Spleen (tissue), 11 donors: ENCODE results near the gene TRPM5. TPM values are rescaled to one million over a fixed set of nuclear protein-coding genes. Genes with fewer than 3 reads are reported as not detected.

ENCODE experiments used
- DNase-seq: peaks from one replicate; pipeline ENCODE4 v3.0.0-alpha.2; 2020
- H3K27ac ChIP-seq, 8 donors: fragments of 200-600 bp; sonication (generic) in 7 of 8; 1 replicate in 4 of 8; 2 replicates in 4 of 8; pipeline versions ENCODE4 v1.5.0 to v1.8.0; 2016 to 2021; ENCODE audit warnings: inconsistent platforms in 4 of 8, mild to moderate bottlenecking in 4 of 8, moderate library complexity in 1 of 8
- H3K27me3 ChIP-seq, 7 donors: fragments of 200-600 bp; sonication (generic) in 6 of 7; replicated peaks in 1 of 7; 1 replicate in 4 of 7; 2 replicates in 3 of 7; pipeline versions ENCODE4 v1.5.0 to v1.8.0; 2016 to 2021; ENCODE audit warnings: inconsistent platforms in 3 of 7, mild to moderate bottlenecking in 1 of 7
- H3K36me3 ChIP-seq, 6 donors: fragments of 200-600 bp; sonication (generic) in 5 of 6; 1 replicate in 4 of 6; 2 replicates in 2 of 6; pipeline versions ENCODE4 v1.5.0 to v1.8.0; 2016 to 2021; ENCODE audit warnings: inconsistent platforms in 2 of 6
- H3K4me1 ChIP-seq, 6 donors: fragments of 200-600 bp; sonication (generic) in 5 of 6; 1 replicate in 3 of 6; 2 replicates in 3 of 6; pipeline versions ENCODE4 v1.5.0 to v1.8.0; 2016 to 2021; ENCODE audit warnings: inconsistent platforms in 3 of 6
- H3K4me3 ChIP-seq, 8 donors: fragments of 200-600 bp; sonication (generic) in 7 of 8; 1 replicate in 4 of 8; 2 replicates in 4 of 8; pipeline versions ENCODE4 v1.5.0 to v1.8.0; 2016 to 2021; ENCODE audit warnings: inconsistent platforms in 4 of 8, mild to moderate bottlenecking in 4 of 8, moderate library complexity in 2 of 8
- H3K9me3 ChIP-seq, 8 donors: fragments of 200-600 bp; sonication (generic) in 7 of 8; 1 replicate in 4 of 8; 2 replicates in 4 of 8; pipeline versions ENCODE4 v1.5.0 to v1.8.0; 2016 to 2021; ENCODE audit warnings: inconsistent platforms in 4 of 8
- CTCF ChIP-seq, 11 experiments: fragments of 200-600 bp in 7 of 11; fragments of 450-650 bp in 4 of 11; sonication (generic) in 4 of 11; IDR thresholded peaks in 8 of 11; conservative IDR thresholded peaks in 3 of 11; 1 replicate in 7 of 11; 2 replicates in 4 of 11; pipeline versions ENCODE4 v1.4.0 to v1.8.0; 2016 to 2021; ENCODE audit warnings: antibody characterized with exemption in 11 of 11, inconsistent platforms in 4 of 11, mild to moderate bottlenecking in 1 of 11
- POLR2A ChIP-seq, 3 donors: fragments of 450-650 bp; IDR thresholded peaks; one replicate each; pipeline ENCODE4 v1.5.1; 2017; ENCODE audit warnings: antibody characterized with exemption in 3 of 3, mild to moderate bottlenecking in 1 of 3
- POLR2AphosphoS5 ChIP-seq, 3 donors: sonication (generic); formaldehyde crosslinking; IDR thresholded peaks; one replicate each; pipeline ENCODE4 v1.5.1; 2017; ENCODE audit warnings: antibody characterized with exemption in 3 of 3
- WGBS, 5 donors: extraction: QIAGEN DNeasy Blood & Tissue Kit in 3 of 5; methylation state at CpG; one replicate each; pipeline versions ENCODE4 v1.1.5 to v1.1.7; 2013 to 2018; 5-methylcytosine and 5-hydroxymethylcytosine counted together
- intact Hi-C: fragments of 100-400 bp; cut with DNase I; formaldehyde crosslinking; loops from one replicate; pipeline ENCODE4 v1.15.0; 2023; ENCODE audit warnings: low total_unique reads
- polyA plus RNA-seq, 3 donors: library from polyadenylated mRNA; stranded (reverse); fragments of 200-250 nt; gene quantifications; one replicate each; pipeline ENCODE4 v1.2.1, GENCODE V29; 2013
- total RNA-seq, 7 donors: library from RNA; depleted of rRNA in 3 of 7; stranded (reverse); fragments of >200 nt in 3 of 7; fragmentation: NEBNext Ultra II Directional in 4 of 7; extraction: Animal tissue kit (Norgen Biotek cat#: 25700) in 4 of 7; gene quantifications; one replicate each; pipeline versions ENCODE4 v1.1.0 to v1.2.1, GENCODE V29; 2016 to 2021
- donor health status: healthy with polysubstance abuse.
- donor health status: DM: no; HTN: no; CAD: no; lungs with moderate emphysema.
- donor health status: DM: no; HTN: no; CAD: no.
- donor health status: Bipolar disorder and iron deficiency.
- donor health status: healthy.
- donor health status: DM: no; HTN: no; CAD: no.
- donor health status: DM: yes; HTN: yes; CAD: no.

The TRPM5 gene
- total and polyA plus RNA-seq, 10 donors: 0.02 to 0.28 (median 0.16) TPM; not detected in 4

- no peaks in the 10 kb centered on the region for H3K9me3 ChIP-seq
- WGBS, 5 donors: 85 to 94% (median 88%) methylated on average over 11 to 20 of the region's 20 CpGs
- H3K27ac ChIP-seq: no peak overlapping the region
- intact Hi-C loops: no loop called here
- H3K4me1 ChIP-seq: peaks cover 13 to 64% (median 43%) of the 10 kb centered on the region in 6 donors
- no peak overlapping the region for H3K4me3 ChIP-seq
- peak; percentile 73 for DNase-seq
- no peaks in the 10 kb centered on the region for H3K27me3 ChIP-seq
- H3K36me3 ChIP-seq: no peaks in the 10 kb centered on the region
- no peak for TF ChIP-seq POLR2AphosphoS5 (IDR thresholded peaks at IDR 0.05)
- no peak for TF ChIP-seq CTCF (IDR thresholded peaks at IDR 0.05 in 8 of 11, conservative IDR thresholded peaks at IDR 0.05 in 3 of 11)
- TF ChIP-seq POLR2A (IDR thresholded peaks at IDR 0.05): no peak
Measured at GRCh38 chr11:2465202-2466068, 21.1 kb upstream of the TRPM5 start.

GRCh38 chr11:2464451-2465165 lies 20.3 kb upstream of the TRPM5 start:
- H3K36me3 ChIP-seq: no peaks in the 10 kb centered on the region
- intact Hi-C loops: no loop called here
- peak; percentile 71 for DNase-seq

GRCh38 chr11:2463766-2464277 lies 19.5 kb upstream of the TRPM5 start:
- WGBS, 5 donors: 88 to 93% (median 92%) methylated on average over 19 to 26 of the region's 26 CpGs
- Histone ChIP-seq H3K27ac (no peak overlapping the region), H3K36me3 (no peaks in the 10 kb centered on the region), H3K27me3 (no peaks in the 10 kb centered on the region), H3K4me3 (no peak overlapping the region), H3K4me1 (peaks cover 13 to 80% (median 49%) of the 10 kb centered on the region in 6 donors), H3K9me3 (no peaks in the 10 kb centered on the region)
- peak; percentile 71 for DNase-seq
- intact Hi-C loops: no loop called here
- TF ChIP-seq CTCF (IDR thresholded peaks at IDR 0.05 in 8 of 11, conservative IDR thresholded peaks at IDR 0.05 in 3 of 11): no peak
- TF ChIP-seq POLR2A (IDR thresholded peaks at IDR 0.05): no peak
- no peak for TF ChIP-seq POLR2AphosphoS5 (IDR thresholded peaks at IDR 0.05)

More at GRCh38 chr11:2464451-2465165, 20.3 kb upstream of the TRPM5 start:
- no peak overlapping the region for H3K4me3 ChIP-seq
- no peaks in the 10 kb centered on the region for H3K9me3 ChIP-seq
- H3K27ac ChIP-seq: no peak overlapping the region
- no peaks in the 10 kb centered on the region for H3K27me3 ChIP-seq
- WGBS, 5 donors: 87 to 93% (median 91%) methylated on average over 13 of the region's 13 CpGs
- TF ChIP-seq POLR2AphosphoS5 (IDR thresholded peaks at IDR 0.05): no peak
- TF ChIP-seq CTCF (IDR thresholded peaks at IDR 0.05 in 8 of 11, conservative IDR thresholded peaks at IDR 0.05 in 3 of 11): no peak
- no peak for TF ChIP-seq POLR2A (IDR thresholded peaks at IDR 0.05)
- peaks cover 13 to 73% (median 49%) of the 10 kb centered on the region in 6 donors for H3K4me1 ChIP-seq
